H9 (cell line): ENCODE results near the gene RAB1B. TPM values are rescaled to one million over a fixed set of nuclear protein-coding genes. Genes with fewer than 3 reads are reported as not detected.
"Not testable (repeated sequence)": the region's sequence is repeated elsewhere in the genome, so short reads cannot be mapped to it uniquely, and the experiment has no call there.

Source experiments
- DNase-seq: peaks from one replicate; pipeline ENCODE4 v3.0.0-alpha.2; 2017
- H2AFZ ChIP-seq: one replicate; pipeline ENCODE4 v1.6.1; 2013; ENCODE audit warnings: mild to moderate bottlenecking, low read length, control low read depth, moderate library complexity
- H2AK5ac ChIP-seq: 2 replicates; pipeline ENCODE4 v1.6.1; 2013; ENCODE audit warnings: low read length, control low read depth, mixed read lengths; ENCODE audit not compliant: insufficient read length
- H2BK120ac ChIP-seq: one replicate; pipeline ENCODE4 v1.6.1; 2013; ENCODE audit warnings: low read depth, mild to moderate bottlenecking, low read length, control low read depth, inconsistent platforms; ENCODE audit not compliant: poor library complexity, severe bottlenecking
- H2BK12ac ChIP-seq: 2 replicates; pipeline ENCODE4 v1.6.1; 2013; ENCODE audit warnings: low read length, control low read depth, mixed read lengths, low read depth; ENCODE audit not compliant: insufficient read length
- H2BK15ac ChIP-seq: 2 replicates; pipeline ENCODE4 v1.6.1; 2013; ENCODE audit warnings: low read depth, low read length, control low read depth
- H2BK20ac ChIP-seq: one replicate; pipeline ENCODE4 v1.6.1; 2013; ENCODE audit warnings: low read depth, mild to moderate bottlenecking, low read length, control low read depth, inconsistent platforms; ENCODE audit not compliant: poor library complexity, severe bottlenecking
- H2BK5ac ChIP-seq: 2 replicates; pipeline ENCODE4 v1.6.1; 2013; ENCODE audit warnings: low read length, control low read depth, mixed read lengths; ENCODE audit not compliant: insufficient read length
- H3K14ac ChIP-seq: 2 replicates; pipeline ENCODE4 v1.6.1; 2013; ENCODE audit warnings: low read length, control low read depth; ENCODE audit not compliant: insufficient read depth
- H3K18ac ChIP-seq: 2 replicates; pipeline ENCODE4 v1.6.1; 2013; ENCODE audit warnings: low read depth, mild to moderate bottlenecking, mixed read lengths, low read length, control low read depth; ENCODE audit not compliant: insufficient read length
- H3K23ac ChIP-seq: 2 replicates; pipeline ENCODE4 v1.6.1; 2013; ENCODE audit warnings: low read length, control low read depth, mixed read lengths, low read depth; ENCODE audit not compliant: insufficient read length
- H3K23me2 ChIP-seq: 2 replicates; pipeline ENCODE4 v1.6.1; 2013; ENCODE audit warnings: low read depth, mild to moderate bottlenecking, mixed read lengths, low read length, control low read depth; ENCODE audit not compliant: insufficient read length, poor library complexity, severe bottlenecking
- H3K27ac ChIP-seq: 2 replicates; pipeline ENCODE4 v1.5.1; 2013; ENCODE audit warnings: low read length, control low read depth, mixed read lengths, low read depth; ENCODE audit not compliant: insufficient read length
- H3K27me3 ChIP-seq: 2 replicates; pipeline ENCODE4 v1.6.1; 2013; ENCODE audit warnings: low read length, control low read depth, inconsistent platforms; ENCODE audit not compliant: insufficient read depth
- H3K4ac ChIP-seq: 2 replicates; pipeline ENCODE4 v1.6.1; 2013; ENCODE audit warnings: low read depth, mild to moderate bottlenecking, control low read depth, inconsistent platforms, low read length, moderate library complexity
- H3K4me1 ChIP-seq: 2 replicates; pipeline ENCODE4 v1.6.1; 2013; ENCODE audit warnings: low read length, control low read depth, inconsistent platforms; ENCODE audit not compliant: insufficient read depth
- H3K4me2 ChIP-seq: 2 replicates; pipeline ENCODE4 v1.6.1; 2013; ENCODE audit warnings: low read length, control low read depth, mixed read lengths; ENCODE audit not compliant: insufficient read length, insufficient read depth
- H3K56ac ChIP-seq: 2 replicates; pipeline ENCODE4 v1.6.1; 2013; ENCODE audit warnings: low read depth, mild to moderate bottlenecking, mixed read lengths, low read length, control low read depth; ENCODE audit not compliant: insufficient read length
- H3K79me1 ChIP-seq: 2 replicates; pipeline ENCODE4 v1.6.1; 2013; ENCODE audit warnings: low read depth, mild to moderate bottlenecking, moderate library complexity, low read length, control low read depth, inconsistent platforms; ENCODE audit not compliant: insufficient read depth, poor library complexity, severe bottlenecking
- H3K79me2 ChIP-seq: 2 replicates; pipeline ENCODE4 v1.6.1; 2013; ENCODE audit warnings: low read length, control low read depth, inconsistent platforms; ENCODE audit not compliant: insufficient read depth
- H3K9ac ChIP-seq: 2 replicates; pipeline ENCODE4 v1.6.1; 2013; ENCODE audit warnings: low read length, control low read depth, mixed read lengths; ENCODE audit not compliant: insufficient read length; ENCODE audit errors: extremely low read depth
- H3K9me3 ChIP-seq: one replicate; pipeline ENCODE4 v1.6.1; 2013; ENCODE audit warnings: low read depth, low read length, inconsistent platforms; ENCODE audit not compliant: control insufficient read depth
- H3T11ph ChIP-seq: one replicate; pipeline ENCODE4 v1.6.1; 2013; ENCODE audit warnings: mild to moderate bottlenecking, low read length, control low read depth, inconsistent platforms
- H4K20me1 ChIP-seq: one replicate; pipeline ENCODE4 v1.6.1; 2013; ENCODE audit not compliant: control insufficient read depth, insufficient read length, insufficient read depth
- H4K5ac ChIP-seq: 2 replicates; pipeline ENCODE4 v1.6.1; 2013; ENCODE audit warnings: low read depth, mild to moderate bottlenecking, mixed read lengths, low read length, control low read depth; ENCODE audit not compliant: insufficient read length
- H4K8ac ChIP-seq: replicated peaks from 2 replicates; pipeline ENCODE4 v1.6.1; 2013; ENCODE audit warnings: low read length, control low read depth, mixed read lengths, low read depth; ENCODE audit not compliant: insufficient read length
- H4K91ac ChIP-seq: 2 replicates; pipeline ENCODE4 v1.6.1; 2013; ENCODE audit warnings: low read depth, mild to moderate bottlenecking, moderate library complexity, mixed read lengths, low read length, control low read depth; ENCODE audit not compliant: insufficient read length
- H3K27ac Mint-ChIP-seq, 3 experiments: 2 replicates in 2 of 3; 3 replicates in 1 of 3; pipeline ENCODE4 v1.8.0; 2020 to 2021; ENCODE audit warnings: mixed read lengths in 3 of 3, mild to moderate bottlenecking in 1 of 3, moderate library complexity in 1 of 3
- H3K27me3 Mint-ChIP-seq: 2 replicates; pipeline ENCODE4 v1.8.0; 2021; ENCODE audit warnings: low read depth, mild to moderate bottlenecking, moderate library complexity, mixed read lengths
- H3K36me3 Mint-ChIP-seq, 3 experiments: 2 replicates in 2 of 3; 3 replicates in 1 of 3; pipeline ENCODE4 v1.8.0; 2020 to 2021; ENCODE audit warnings: low read depth in 3 of 3, mixed read lengths in 3 of 3; ENCODE audit not compliant: insufficient read depth in 1 of 3
- H3K4me1 Mint-ChIP-seq, 2 experiments: 2 replicates each; pipeline ENCODE4 v1.8.0; 2020; ENCODE audit warnings: mixed read lengths in 2 of 2
- H3K4me3 Mint-ChIP-seq, 2 experiments: 2 replicates in 1 of 2; 3 replicates in 1 of 2; pipeline ENCODE4 v1.8.0; 2020 to 2021; ENCODE audit warnings: mild to moderate bottlenecking in 2 of 2, mixed read lengths in 2 of 2, moderate library complexity in 1 of 2
- H3K9me3 Mint-ChIP-seq, 2 experiments: 2 replicates in 1 of 2; 3 replicates in 1 of 2; pipeline ENCODE4 v1.8.0; 2020; ENCODE audit warnings: mild to moderate bottlenecking in 2 of 2, mixed read lengths in 2 of 2, moderate library complexity in 1 of 2
- WGBS: extraction: QIAGEN DNeasy Blood & Tissue Kit; methylation state at CpG from one replicate; pipeline ENCODE4 v1.1.7; 2013; ENCODE audit warnings: missing lambda C conversion rate, low lambda C conversion rate, mixed read lengths; ENCODE audit not compliant: insufficient read length; ENCODE audit errors: extremely low coverage; 5-methylcytosine and 5-hydroxymethylcytosine counted together
- total RNA-seq: library from RNA; stranded (reverse); gene quantifications from 2 replicates; pipeline ENCODE4 v1.2.1, GENCODE V29; 2021
- TF ChIP-seq, protein P1 (sequence below): fragments of 200-600 bp; sonication (generic); conservative IDR thresholded peaks from 3 replicates; pipeline ENCODE4 v1.8.0; 2021; ENCODE audit warnings: antibody characterized with exemption, mild to moderate bottlenecking

The RAB1B gene
- total RNA-seq, 1 experiment from 2014 or later: 118 TPM

DNA sequence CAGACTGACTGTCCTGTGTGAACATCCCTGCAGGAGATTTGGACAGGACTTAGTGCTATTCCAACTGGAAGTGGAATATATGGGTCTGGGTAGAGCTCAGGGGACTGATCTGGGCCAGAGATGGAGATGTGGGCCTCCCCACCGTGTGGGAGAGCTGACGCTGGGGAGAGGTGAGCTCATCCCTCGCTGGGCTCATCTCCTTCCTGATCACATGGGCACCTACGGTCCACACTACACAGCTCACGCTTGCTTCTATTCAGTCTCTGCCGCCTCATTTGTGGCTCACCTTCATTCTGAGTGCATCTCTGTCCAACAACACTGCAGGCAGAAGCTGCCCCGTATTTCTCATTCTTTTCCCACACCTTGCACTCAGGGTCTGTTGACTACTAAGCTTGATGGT lies 16.6 kb upstream of the RAB1B start:
- no peaks in the 10 kb centered on the region for H3K9me3 Mint-ChIP-seq
- H3K4me3 Mint-ChIP-seq: no peak overlapping the region
- H4K8ac ChIP-seq: no peak overlapping the region
- TF ChIP-seq, protein P1, sequence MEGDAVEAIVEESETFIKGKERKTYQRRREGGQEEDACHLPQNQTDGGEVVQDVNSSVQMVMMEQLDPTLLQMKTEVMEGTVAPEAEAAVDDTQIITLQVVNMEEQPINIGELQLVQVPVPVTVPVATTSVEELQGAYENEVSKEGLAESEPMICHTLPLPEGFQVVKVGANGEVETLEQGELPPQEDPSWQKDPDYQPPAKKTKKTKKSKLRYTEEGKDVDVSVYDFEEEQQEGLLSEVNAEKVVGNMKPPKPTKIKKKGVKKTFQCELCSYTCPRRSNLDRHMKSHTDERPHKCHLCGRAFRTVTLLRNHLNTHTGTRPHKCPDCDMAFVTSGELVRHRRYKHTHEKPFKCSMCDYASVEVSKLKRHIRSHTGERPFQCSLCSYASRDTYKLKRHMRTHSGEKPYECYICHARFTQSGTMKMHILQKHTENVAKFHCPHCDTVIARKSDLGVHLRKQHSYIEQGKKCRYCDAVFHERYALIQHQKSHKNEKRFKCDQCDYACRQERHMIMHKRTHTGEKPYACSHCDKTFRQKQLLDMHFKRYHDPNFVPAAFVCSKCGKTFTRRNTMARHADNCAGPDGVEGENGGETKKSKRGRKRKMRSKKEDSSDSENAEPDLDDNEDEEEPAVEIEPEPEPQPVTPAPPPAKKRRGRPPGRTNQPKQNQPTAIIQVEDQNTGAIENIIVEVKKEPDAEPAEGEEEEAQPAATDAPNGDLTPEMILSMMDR: no peak
- no peak overlapping the region for H3K4ac ChIP-seq
- H3K36me3 Mint-ChIP-seq: no peaks in the 10 kb centered on the region; a peak in 1 of 7 replicates
- H3K4me2 ChIP-seq: no peak overlapping the region
- H3K27ac Mint-ChIP-seq: no peak overlapping the region
- WGBS: no CpG with 5 or more reads among the region's 7 CpGs
- H2AK5ac ChIP-seq: no peak overlapping the region
- no peak overlapping the region for H2BK5ac ChIP-seq
- no peak overlapping the region for H4K5ac ChIP-seq
- no peak overlapping the region for H2BK20ac ChIP-seq
- H3K9ac ChIP-seq: no peak overlapping the region
- H3K14ac ChIP-seq: no peak overlapping the region
- no peaks in the 10 kb centered on the region for H3K79me1 ChIP-seq
- no peaks in the 10 kb centered on the region for H3K4me1 ChIP-seq
- no peak overlapping the region for H3K56ac ChIP-seq
- no peak overlapping the region for H2BK120ac ChIP-seq
- no peaks in the 10 kb centered on the region for H3K79me2 ChIP-seq
- no peak overlapping the region for H3K23ac ChIP-seq
- H3T11ph ChIP-seq: no peak overlapping the region
- H3K27me3 Mint-ChIP-seq: peaks cover 6% of the 10 kb centered on the region; the same call in 1 of the 2 replicates
- no peaks in the 10 kb centered on the region for H3K9me3 ChIP-seq
- H3K27ac ChIP-seq: no peak overlapping the region
- no peak overlapping the region for H2BK15ac ChIP-seq
- H3K18ac ChIP-seq: no peak overlapping the region
- no peak overlapping the region for H4K91ac ChIP-seq
- H2BK12ac ChIP-seq: no peak overlapping the region
- peaks cover 10 to 14% of the 10 kb centered on the region in 2 experiments for H3K4me1 Mint-ChIP-seq
- H3K27me3 ChIP-seq: no peaks in the 10 kb centered on the region
- H2AFZ ChIP-seq: no peak overlapping the region
- DNase-seq: no peak
- no peaks in the 10 kb centered on the region for H4K20me1 ChIP-seq
- peaks cover 2% of the 10 kb centered on the region for H3K23me2 ChIP-seq

GRCh38 chr11:66253081-66253480 lies 15.4 kb upstream of the RAB1B start:
- not testable (repeated sequence) for DNase-seq, H4K91ac ChIP-seq, H3K4ac ChIP-seq, H3K4me2 ChIP-seq, H3K23ac ChIP-seq, H4K20me1 ChIP-seq, H3K79me1 ChIP-seq, H3K9me3 Mint-ChIP-seq, H3K27ac Mint-ChIP-seq, H3K4me3 Mint-ChIP-seq, H2BK15ac ChIP-seq, H3K27me3 ChIP-seq, H2BK120ac ChIP-seq, H4K8ac ChIP-seq, H2BK20ac ChIP-seq, H4K5ac ChIP-seq, H3K18ac ChIP-seq, H3T11ph ChIP-seq, H3K27me3 Mint-ChIP-seq, H3K56ac ChIP-seq, H2AFZ ChIP-seq, H3K14ac ChIP-seq, H3K23me2 ChIP-seq, H3K9me3 ChIP-seq, H2AK5ac ChIP-seq, H3K9ac ChIP-seq, H3K36me3 Mint-ChIP-seq, H2BK5ac ChIP-seq, H3K4me1 ChIP-seq, H3K79me2 ChIP-seq, H3K27ac ChIP-seq, H2BK12ac ChIP-seq
- WGBS: no CpG with 5 or more reads among the region's 6 CpGs
- H3K4me1 Mint-ChIP-seq: peaks cover 13 to 16% of the 10 kb centered on the region in 2 experiments
